Osteocyte (in vitro differentiated cells): ENCODE data around the gene SLC52A1. TPM values are rescaled to one million over a fixed set of nuclear protein-coding genes. Genes with fewer than 3 reads are reported as not detected.
"Not testable (repeated sequence)": the region's sequence is repeated elsewhere in the genome, so short reads cannot be mapped to it uniquely, and the experiment has no call there.

Experiments used
- DNase-seq: peaks from one replicate; pipeline ENCODE4 v3.0.0; 2021; ENCODE audit warnings: mixed read lengths; ENCODE audit not compliant: unreplicated experiment; ENCODE audit errors: extremely low spot score
- H3K27ac Mint-ChIP-seq: one replicate; pipeline ENCODE4 v1.8.0; 2021; ENCODE audit warnings: mild to moderate bottlenecking, mixed read lengths; ENCODE audit not compliant: unreplicated experiment
- H3K27me3 Mint-ChIP-seq: one replicate; pipeline ENCODE4 v1.8.0; 2021; ENCODE audit warnings: mixed read lengths; ENCODE audit not compliant: unreplicated experiment
- H3K36me3 Mint-ChIP-seq: one replicate; pipeline ENCODE4 v1.8.0; 2021; ENCODE audit warnings: mixed read lengths; ENCODE audit not compliant: unreplicated experiment
- H3K4me1 Mint-ChIP-seq: one replicate; pipeline ENCODE4 v1.8.0; 2021; ENCODE audit warnings: mixed read lengths; ENCODE audit not compliant: unreplicated experiment
- H3K4me3 Mint-ChIP-seq: one replicate; pipeline ENCODE4 v1.8.0; 2021; ENCODE audit warnings: mild to moderate bottlenecking, moderate library complexity, mixed read lengths; ENCODE audit not compliant: unreplicated experiment
- H3K9me3 Mint-ChIP-seq: one replicate; pipeline ENCODE4 v1.8.0; 2021; ENCODE audit warnings: mixed read lengths; ENCODE audit not compliant: unreplicated experiment
- CTCF ChIP-seq: fragments of 200-600 bp; sonication (generic); IDR thresholded peaks from 2 replicates; pipeline ENCODE4 v1.5.0; 2021; ENCODE audit warnings: antibody characterized with exemption, mild to moderate bottlenecking, moderate library complexity
- long read RNA-seq: library from polyadenylated mRNA; unstranded; transcript quantifications from one replicate; pipeline ENCODE4 v2.0.0, GENCODE V29; 2021
- total RNA-seq: library from RNA; stranded (reverse); gene quantifications from 2 replicates; pipeline ENCODE4 v1.2.1, GENCODE V29; 2021

The SLC52A1 gene
- total RNA-seq, result not detected in 2 replicates
- long read RNA-seq, result 0 reads

DNA sequence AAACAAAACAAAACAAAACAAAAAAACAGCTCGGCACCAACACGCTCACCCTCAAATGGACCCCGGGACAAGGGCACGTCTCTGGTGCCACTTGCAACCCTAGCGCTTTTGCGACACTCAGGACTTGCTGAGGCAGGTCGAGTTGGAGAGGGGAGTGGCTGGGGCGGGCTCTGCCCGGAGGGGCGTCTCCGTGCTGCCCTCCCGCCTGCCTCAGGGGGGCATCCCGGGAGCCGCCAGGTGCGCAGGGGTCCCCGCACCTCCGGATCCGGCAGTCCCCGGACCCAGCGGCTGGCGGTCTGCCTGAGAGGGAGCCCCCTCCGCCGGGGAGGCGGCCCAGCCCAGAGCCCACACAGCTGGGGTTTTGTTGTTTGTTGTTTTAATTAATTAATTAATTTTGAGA, at the start of gene SLC52A1:
Gene SLC52A1 (minus strand): TSS at position 112 of the 400 bp plus-strand sequence. CDS start 820 bp downstream, outside the sequence.
- no peaks in the 10 kb centered on the region for H3K36me3 Mint-ChIP-seq
- TF ChIP-seq CTCF, result no peak
- peaks cover 11% of the 10 kb centered on the region for H3K27me3 Mint-ChIP-seq
- H3K4me1 Mint-ChIP-seq, result peaks cover 5% of the 10 kb centered on the region
- DNase-seq, result no peak
- H3K27ac Mint-ChIP-seq, result no peak within 1 kb of the TSS
- H3K4me3 Mint-ChIP-seq, result no peak within 1 kb of the TSS
- no peaks in the 10 kb centered on the region for H3K9me3 Mint-ChIP-seq

- Mint-ChIP-seq H3K9me3 (peaks cover 11% of the 10 kb centered on the region), H3K27ac (no peak overlapping the region), H3K36me3 (no peaks in the 10 kb centered on the region), H3K4me1 (no peaks in the 10 kb centered on the region), H3K4me3 (no peak overlapping the region), H3K27me3 (no peaks in the 10 kb centered on the region)
- DNase-seq, result no peak
- no peak for TF ChIP-seq CTCF
These were observed 45.4 kb upstream of the SLC52A1 start for GRCh38 chr17:5080591-5080990.

DNA sequence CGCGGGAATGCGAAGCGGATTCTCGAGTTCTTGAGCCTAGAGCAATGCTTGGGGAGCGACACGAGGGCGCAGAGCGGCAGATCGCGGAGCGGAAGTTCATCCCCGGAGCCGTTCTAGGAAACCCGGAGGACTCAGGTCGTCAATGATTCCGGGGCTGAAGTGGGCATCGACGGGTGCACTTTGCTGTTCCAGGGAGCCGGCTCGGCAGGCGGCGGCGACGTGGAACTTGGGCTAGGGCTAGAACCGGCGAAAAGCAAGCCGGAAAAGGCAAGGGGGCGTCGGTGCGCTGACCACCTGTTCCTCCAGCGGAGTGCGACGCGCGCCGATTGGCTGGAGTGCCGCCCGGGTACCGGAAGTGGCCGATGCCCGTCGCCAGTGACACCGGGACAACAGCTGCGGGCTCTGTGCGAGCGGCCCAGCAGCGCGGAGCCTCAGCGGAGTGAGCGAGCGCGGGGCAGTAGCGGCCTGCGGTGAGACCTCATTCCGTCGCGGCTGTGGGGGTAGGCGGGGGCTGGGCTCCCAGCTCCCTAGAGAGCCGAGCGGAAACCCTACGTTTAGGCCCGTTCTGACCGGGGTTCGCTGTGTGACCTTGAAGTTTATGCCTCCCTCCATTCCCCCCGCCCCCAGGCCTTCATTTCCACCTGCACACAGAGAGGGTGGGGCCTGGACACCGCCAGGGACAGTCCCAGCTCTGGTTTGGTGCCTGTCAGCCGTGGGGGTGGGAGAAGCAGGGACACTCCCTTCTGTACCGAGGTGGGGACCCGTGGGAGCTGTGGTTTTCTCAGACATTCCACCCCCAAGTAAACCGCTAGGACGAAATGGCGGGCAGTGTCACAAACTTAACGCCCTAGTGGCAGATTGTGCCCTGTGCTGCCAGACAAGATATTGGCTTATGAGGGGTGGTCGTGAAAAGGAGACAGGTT, 43.1 kb upstream of the SLC52A1 start, which contains the start of gene ZFP3:
Gene ZFP3 (plus strand): TSS at position 362 of the 923 bp plus-strand sequence. CDS start 13,038 bp downstream, outside the sequence.
- H3K27ac Mint-ChIP-seq, result no peak within 1 kb of the TSS
- H3K27me3 Mint-ChIP-seq, result peaks cover 5% of the 10 kb centered on the region
- TF ChIP-seq CTCF, result no peak
- H3K4me3 Mint-ChIP-seq, result peak within 1 kb of the TSS; percentile 64
- no peaks in the 10 kb centered on the region for H3K4me1 Mint-ChIP-seq
- no peak for DNase-seq
- peaks cover 6% of the 10 kb centered on the region for H3K9me3 Mint-ChIP-seq
- H3K36me3 Mint-ChIP-seq, result no peaks in the 10 kb centered on the region

DNA sequence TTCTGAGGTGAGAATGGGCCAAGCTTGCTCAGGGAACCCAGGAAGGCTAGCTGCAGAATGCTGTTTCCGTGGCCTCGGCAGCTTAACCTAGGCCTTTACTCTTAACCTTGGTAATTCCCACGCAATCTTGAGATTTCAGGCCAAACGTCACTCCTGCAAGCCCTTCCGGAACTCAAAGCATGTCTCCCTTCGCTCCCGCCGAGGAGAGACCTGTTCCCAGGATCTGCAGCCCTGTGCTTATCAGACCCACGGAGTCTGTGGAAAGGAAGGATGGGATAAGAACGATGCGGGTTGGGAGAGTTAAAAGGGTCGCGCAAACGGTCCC, 42.5 kb upstream of the SLC52A1 start:
- H3K4me1 Mint-ChIP-seq, result no peaks in the 10 kb centered on the region
- H3K27ac Mint-ChIP-seq, result no peak overlapping the region
- no peak for TF ChIP-seq CTCF
- peak overlapping the region; percentile 64 for H3K4me3 Mint-ChIP-seq
- peaks cover 5% of the 10 kb centered on the region for H3K27me3 Mint-ChIP-seq
- H3K9me3 Mint-ChIP-seq, result peaks cover 6% of the 10 kb centered on the region
- no peak for DNase-seq
- H3K36me3 Mint-ChIP-seq, result no peaks in the 10 kb centered on the region

GRCh38 chr17:5077275-5077674, 42.0 kb upstream of the SLC52A1 start:
- H3K4me3 Mint-ChIP-seq, DNase-seq, H3K9me3 Mint-ChIP-seq, H3K36me3 Mint-ChIP-seq, H3K27me3 Mint-ChIP-seq, H3K27ac Mint-ChIP-seq, H3K4me1 Mint-ChIP-seq: not testable (repeated sequence)

- not testable (repeated sequence) for H3K4me1 Mint-ChIP-seq, H3K4me3 Mint-ChIP-seq, H3K36me3 Mint-ChIP-seq, H3K27ac Mint-ChIP-seq, DNase-seq, H3K9me3 Mint-ChIP-seq
- H3K27me3 Mint-ChIP-seq, result peaks cover 14% of the 10 kb centered on the region
These were observed 40.2 kb upstream of the SLC52A1 start for GRCh38 chr17:5075472-5075871.
